Neural progenitor cell (in vitro differentiated cells): ENCODE measurements around the gene CDX2. TPM values are rescaled to one million over a fixed set of nuclear protein-coding genes. Genes with fewer than 3 reads are reported as not detected.

Experiments used
- DNase-seq: peaks from one replicate; pipeline ENCODE4 v3.0.0-alpha.2; 2016; ENCODE audit warnings: low spot score
- H2AFZ ChIP-seq: fragments of 200-600 bp; sonication (generic); replicated peaks from 2 replicates; pipeline ENCODE4 v1.6.1; 2016; ENCODE audit warnings: antibody characterized with exemption
- H3F3A ChIP-seq: fragments of 200-600 bp; sonication (generic); 2 replicates; pipeline ENCODE4 v1.6.1; 2016; ENCODE audit warnings: antibody characterized with exemption, low read depth
- H3K27ac ChIP-seq: fragments of 200-600 bp; sonication (generic); 2 replicates; pipeline ENCODE4 v1.5.1; 2016; ENCODE audit warnings: mild to moderate bottlenecking
- H3K27me3 ChIP-seq: fragments of 200-600 bp; sonication (generic); 2 replicates; pipeline ENCODE4 v1.6.1; 2016; ENCODE audit warnings: mild to moderate bottlenecking, moderate library complexity
- H3K36me3 ChIP-seq: fragments of 200-600 bp; sonication (generic); 2 replicates; pipeline ENCODE4 v1.5.1; 2016
- H3K4me1 ChIP-seq: fragments of 200-600 bp; sonication (generic); 2 replicates; pipeline ENCODE4 v1.6.1; 2016; ENCODE audit warnings: mixed run types
- H3K4me2 ChIP-seq: fragments of 200-600 bp; sonication (generic); 2 replicates; pipeline ENCODE4 v1.6.1; 2016
- H3K4me3 ChIP-seq: fragments of 200-600 bp; sonication (generic); 2 replicates; pipeline ENCODE4 v1.5.1; 2016
- H3K79me2 ChIP-seq: fragments of 200-600 bp; sonication (generic); 2 replicates; pipeline ENCODE4 v1.6.1; 2016; ENCODE audit warnings: low read depth
- H3K9ac ChIP-seq: fragments of 200-600 bp; sonication (generic); 2 replicates; pipeline ENCODE4 v1.6.1; 2016
- H3K9me3 ChIP-seq: fragments of 200-600 bp; sonication (generic); 2 replicates; pipeline ENCODE4 v1.5.1; 2016; ENCODE audit warnings: low read depth
- H4K20me1 ChIP-seq: fragments of 200-600 bp; sonication (generic); 2 replicates; pipeline ENCODE4 v1.6.1; 2016; ENCODE audit warnings: low read depth
- H3K27ac Mint-ChIP-seq: 3 replicates; pipeline ENCODE4 v1.8.0; 2021; ENCODE audit warnings: mixed read lengths
- H3K27me3 Mint-ChIP-seq: 2 replicates; pipeline ENCODE4 v1.8.0; 2022; ENCODE audit warnings: low read depth, mild to moderate bottlenecking, inconsistent platforms, moderate library complexity, mixed read lengths; ENCODE audit not compliant: insufficient read depth
- H3K36me3 Mint-ChIP-seq: 3 replicates; pipeline ENCODE4 v1.8.0; 2021; ENCODE audit warnings: mixed read lengths
- H3K4me1 Mint-ChIP-seq: 3 replicates; pipeline ENCODE4 v1.8.0; 2021; ENCODE audit warnings: mixed read lengths
- H3K4me3 Mint-ChIP-seq: 3 replicates; pipeline ENCODE4 v1.8.0; 2021; ENCODE audit warnings: mild to moderate bottlenecking, moderate library complexity, mixed read lengths
- H3K9me3 Mint-ChIP-seq: 3 replicates; pipeline ENCODE4 v1.8.0; 2020; ENCODE audit warnings: mixed read lengths
- CTCF ChIP-seq: fragments of 200-600 bp; sonication (generic); IDR thresholded peaks from 2 replicates; pipeline ENCODE4 v1.5.1; 2017; ENCODE audit warnings: antibody characterized with exemption, mild to moderate bottlenecking
- EZH2 ChIP-seq: fragments of 200-600 bp; sonication (generic); IDR thresholded peaks from 2 replicates; pipeline ENCODE4 v1.6.1; 2017; ENCODE audit warnings: antibody characterized with exemption, mild to moderate bottlenecking, moderate library complexity
- EZH2phosphoT487 ChIP-seq: fragments of 200-600 bp; sonication (generic); IDR thresholded peaks from 2 replicates; pipeline ENCODE4 v1.6.1; 2017; ENCODE audit warnings: antibody characterized with exemption
- total RNA-seq: library from RNA; depleted of rRNA; stranded (reverse); fragments of >200 nt; gene quantifications from 2 replicates; pipeline ENCODE4 v1.2.3, GENCODE V29; 2015; ENCODE audit warnings: low replicate concordance

Gene CDX2
- total RNA-seq, 1 donor from 2014 or later = not detected

DNA sequence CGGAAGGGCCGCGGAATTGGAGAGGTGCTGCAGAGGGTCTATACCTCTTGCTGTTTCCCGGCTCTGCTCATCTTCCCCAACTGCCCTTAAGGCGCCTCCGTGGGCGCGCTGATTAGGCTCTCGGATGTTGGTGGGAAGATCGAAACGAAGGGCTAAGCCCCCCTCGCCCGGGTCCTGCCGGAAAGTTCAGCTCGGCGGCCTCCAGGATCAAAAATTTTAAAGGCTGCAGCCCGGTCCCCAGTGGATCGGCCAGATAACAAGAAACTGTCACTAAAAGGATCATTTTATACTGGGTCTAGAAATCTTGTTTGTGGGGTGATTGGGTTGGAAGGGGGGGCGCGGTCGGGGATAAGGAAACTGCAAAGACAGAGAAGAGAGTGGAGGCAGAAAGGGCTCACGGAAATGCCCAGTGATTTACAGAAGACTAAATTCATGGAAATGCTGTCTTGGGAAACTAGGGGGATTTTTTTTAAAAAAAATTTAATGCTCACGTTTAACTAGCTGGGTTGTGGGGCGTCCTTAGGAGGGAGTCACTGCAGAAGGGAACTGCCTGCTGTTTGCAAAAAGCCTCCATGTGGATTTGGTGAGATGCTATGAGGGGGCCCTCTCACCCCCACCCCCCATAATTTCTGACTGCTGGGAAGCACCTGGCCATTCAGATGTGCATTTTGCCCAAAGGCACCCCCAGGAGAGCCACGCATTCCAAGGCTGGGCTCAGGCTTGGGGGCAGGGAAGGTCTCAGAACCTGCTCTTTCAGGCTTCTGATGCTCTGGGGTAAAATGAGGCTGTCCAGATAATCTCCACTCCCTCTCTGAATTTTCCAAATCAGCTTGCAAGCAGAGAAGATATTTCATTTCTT is 7.7 kb downstream of the CDX2 start:
- Mint-ChIP-seq H3K4me3 (peak overlapping the region; percentile 62), H3K4me1 (peaks cover 17% of the 10 kb centered on the region), H3K36me3 (no peaks in the 10 kb centered on the region), H3K9me3 (no peaks in the 10 kb centered on the region), H3K27ac (no peak overlapping the region), H3K27me3 (peaks cover 90% of the 10 kb centered on the region)
- Histone ChIP-seq H3K4me1 (peaks cover 12% of the 10 kb centered on the region), H3K27me3 (peaks cover 100% of the 10 kb centered on the region), H3K27ac (no peak overlapping the region), H3K36me3 (no peaks in the 10 kb centered on the region), H4K20me1 (peaks cover 87% of the 10 kb centered on the region), H3F3A (peaks cover 32% of the 10 kb centered on the region), H2AFZ (no peak overlapping the region), H3K4me3 (peak overlapping the region; percentile 25), H3K4me2 (peak overlapping the region; percentile 66), H3K79me2 (no peaks in the 10 kb centered on the region), H3K9me3 (no peaks in the 10 kb centered on the region), H3K9ac (no peak overlapping the region)
- TF ChIP-seq CTCF (no peak), EZH2phosphoT487 (peak; percentile 79), EZH2 (peak; percentile 91)
- no peak for DNase-seq

DNA sequence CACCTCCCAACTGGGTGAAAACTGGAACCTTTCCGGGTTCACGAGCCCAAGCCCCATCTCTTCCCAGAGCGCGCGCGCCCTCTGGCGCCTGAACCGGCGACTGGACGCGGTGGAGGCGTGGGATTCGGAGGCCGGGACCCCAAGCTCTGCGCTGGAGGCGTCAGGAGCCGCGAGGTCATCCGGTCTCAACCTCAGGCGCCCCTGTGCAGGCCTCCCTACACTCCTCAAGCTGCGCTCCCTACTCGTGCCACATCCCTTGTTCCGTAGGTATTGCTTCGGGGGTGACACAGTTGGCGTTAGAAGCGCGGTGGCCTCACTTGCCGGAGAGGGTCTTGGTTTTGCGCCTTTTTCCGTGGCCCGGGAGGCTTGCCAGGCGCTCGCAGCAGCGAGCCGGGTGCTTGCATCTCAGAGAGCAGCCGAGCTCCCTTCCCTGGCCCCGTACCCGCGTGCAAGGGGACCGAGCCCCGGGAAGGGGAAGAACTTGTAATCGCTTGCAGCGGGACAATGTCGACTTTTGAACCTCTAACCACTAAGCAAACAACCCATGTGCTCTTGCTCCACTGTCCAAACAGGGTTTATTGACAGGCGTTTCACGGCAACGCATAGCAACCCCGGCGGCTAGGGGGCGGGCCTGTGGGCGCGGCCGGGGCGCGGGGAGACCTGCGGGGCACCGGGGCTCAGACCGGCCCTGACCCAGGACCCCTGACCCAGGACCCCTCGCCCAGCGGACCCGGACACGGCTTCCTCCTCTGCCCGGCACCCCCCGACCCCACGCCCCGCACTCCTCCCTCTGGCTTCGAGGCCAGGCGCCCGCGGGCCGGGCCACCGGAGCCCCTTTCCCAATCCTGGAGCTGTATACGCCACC is 8.5 kb downstream of the CDX2 start:
- no peaks in the 10 kb centered on the region for H3K79me2 ChIP-seq
- H2AFZ ChIP-seq = no peak overlapping the region
- Mint-ChIP-seq H3K4me3 (peak overlapping the region; percentile 67), H3K27me3 (peaks cover 90% of the 10 kb centered on the region), H3K4me1 (peaks cover 8% of the 10 kb centered on the region), H3K36me3 (no peaks in the 10 kb centered on the region), H3K9me3 (no peaks in the 10 kb centered on the region), H3K27ac (no peak overlapping the region)
- H4K20me1 ChIP-seq = peaks cover 84% of the 10 kb centered on the region
- no peak overlapping the region for H3K27ac ChIP-seq
- H3K27me3 ChIP-seq = peaks cover 100% of the 10 kb centered on the region
- no peaks in the 10 kb centered on the region for H3K9me3 ChIP-seq
- peaks cover 23% of the 10 kb centered on the region for H3F3A ChIP-seq
- peak overlapping the region; percentile 25 for H3K4me3 ChIP-seq
- no peak overlapping the region for H3K9ac ChIP-seq
- H3K36me3 ChIP-seq = no peaks in the 10 kb centered on the region
- DNase-seq = peak; percentile 89
- peaks cover 4% of the 10 kb centered on the region for H3K4me1 ChIP-seq
- H3K4me2 ChIP-seq = peak overlapping the region; percentile 66
- TF ChIP-seq EZH2phosphoT487 (peak; percentile 89), EZH2 (peak; percentile 99), CTCF (peak; percentile 70)

DNA sequence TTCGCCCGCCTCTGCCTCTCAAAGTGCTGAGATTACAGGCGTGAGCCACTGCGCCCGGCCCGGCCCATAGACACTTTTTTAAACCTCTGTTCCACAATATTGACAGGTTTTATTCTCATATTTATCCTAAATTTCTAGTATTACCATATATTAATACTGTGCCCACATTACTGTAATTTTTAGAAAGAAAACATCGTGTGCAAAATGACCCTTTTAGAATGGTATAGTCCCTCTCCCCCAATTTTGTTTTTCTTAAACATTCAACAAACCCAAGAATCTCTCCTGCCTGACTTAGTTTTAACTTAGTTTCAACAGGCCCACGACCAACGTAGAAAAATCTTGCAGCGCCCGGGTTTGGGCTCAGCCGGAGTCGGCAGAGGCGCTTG is 9.1 kb downstream of the CDX2 start:
- Histone ChIP-seq H3K4me1 (no peaks in the 10 kb centered on the region), H2AFZ (no peak overlapping the region), H4K20me1 (peaks cover 84% of the 10 kb centered on the region), H3K36me3 (no peaks in the 10 kb centered on the region), H3K27ac (no peak overlapping the region), H3K79me2 (no peaks in the 10 kb centered on the region), H3K9me3 (no peaks in the 10 kb centered on the region), H3K4me3 (peak overlapping the region; percentile 25), H3F3A (peaks cover 18% of the 10 kb centered on the region), H3K9ac (no peak overlapping the region), H3K27me3 (peaks cover 100% of the 10 kb centered on the region), H3K4me2 (peak overlapping the region; percentile 66)
- Mint-ChIP-seq H3K36me3 (no peaks in the 10 kb centered on the region), H3K4me1 (peaks cover 6% of the 10 kb centered on the region), H3K4me3 (peak overlapping the region; percentile 67), H3K27me3 (peaks cover 90% of the 10 kb centered on the region), H3K27ac (no peak overlapping the region), H3K9me3 (no peaks in the 10 kb centered on the region)
- no peak for TF ChIP-seq EZH2phosphoT487
- no peak for TF ChIP-seq CTCF
- TF ChIP-seq EZH2 = no peak
- DNase-seq = no peak
